GM23338 (cell line): ENCODE data around the gene HOXD9.

Experiments used
- CTCF ChIP-seq, 2 experiments: fragments of 200-600 bp in 1 of 2; sonication (generic) in 1 of 2; conservative IDR thresholded peaks; 2 replicates each; pipeline versions ENCODE4 v1.5.1 to v1.6.1; 2016 to 2017; ENCODE audit warnings: antibody characterized with exemption in 2 of 2, low read depth in 2 of 2, mild to moderate bottlenecking in 2 of 2, moderate library complexity in 1 of 2
- EZH2 ChIP-seq: fragments of 200-600 bp; sonication (generic); IDR thresholded peaks from one replicate; pipeline ENCODE4 v1.8.0; 2017; ENCODE audit warnings: antibody characterized with exemption, mild to moderate bottlenecking, low read depth; ENCODE audit not compliant: unreplicated experiment
- POLR2AphosphoS5 ChIP-seq: IDR thresholded peaks from 2 replicates; pipeline ENCODE4 v1.6.1; 2016; ENCODE audit warnings: antibody characterized with exemption, low read depth

GRCh38 chr2:176131848-176132158, 9.3 kb downstream of the HOXD9 start:
- TF ChIP-seq CTCF (conservative IDR thresholded peaks at IDR 0.05; ENCODE audit: low read depth in 2 of 2) (no peak), EZH2 (no peak), POLR2AphosphoS5 (no peak)
